ENCODE measurements around the gene ZNHIT3.
"Not testable (repeated sequence)": the region's sequence is repeated elsewhere in the genome, so short reads cannot be mapped to it uniquely, and the experiment has no call there.

Gene ZNHIT3

DNA sequence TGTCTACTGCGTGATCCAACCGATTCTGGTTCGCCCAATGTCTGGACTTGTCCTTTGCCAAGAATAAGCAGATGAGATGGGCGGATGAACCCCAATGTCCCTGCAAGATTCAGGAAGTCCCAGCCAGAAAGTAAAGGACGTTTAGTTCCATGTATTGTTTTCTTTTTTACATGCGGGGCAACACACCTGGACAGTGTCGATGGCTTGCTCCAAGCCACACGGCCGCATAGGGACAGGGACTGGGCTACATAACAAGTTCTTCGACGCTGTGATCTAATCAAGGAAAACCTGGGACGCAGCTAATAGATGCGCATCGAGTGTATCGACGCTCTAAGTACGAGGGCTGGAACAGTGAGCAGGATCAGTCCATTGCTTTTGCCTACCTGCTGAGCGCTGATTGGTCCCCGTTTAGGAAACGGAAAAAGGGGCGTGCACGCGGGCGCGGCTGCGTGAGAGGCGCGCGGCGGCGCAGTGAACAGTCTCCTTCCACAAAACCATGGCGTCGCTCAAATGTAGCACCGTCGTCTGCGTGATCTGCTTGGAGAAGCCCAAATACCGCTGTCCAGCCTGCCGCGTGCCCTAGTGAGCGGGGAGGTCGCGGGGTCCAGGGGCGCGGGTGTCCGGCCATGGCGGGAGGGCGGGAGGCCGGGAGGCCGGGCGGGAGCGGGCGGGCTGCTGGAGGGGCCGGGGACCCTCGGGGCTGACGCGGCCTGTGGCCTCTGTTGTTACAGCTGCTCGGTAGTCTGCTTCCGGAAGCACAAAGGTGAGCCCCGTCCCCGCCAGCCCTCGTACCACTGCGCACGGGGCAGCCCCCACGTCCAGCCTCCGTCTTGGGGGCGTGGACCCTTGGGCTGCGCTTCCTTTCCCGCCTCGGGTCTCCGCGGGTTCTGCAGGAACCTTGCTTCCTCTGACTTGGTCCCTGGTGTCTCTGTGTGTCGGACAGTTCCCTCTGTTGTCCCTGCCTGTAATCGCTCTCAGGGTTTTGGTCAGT lies at the start of gene ZNHIT3:
Gene ZNHIT3 (plus strand): TSS at position 478 of the 991 bp plus-strand sequence. CDS start 19 bp downstream, at position 497.
- DNase-seq (ENCODE audit: low read depth), result peak; percentile 87

DNA sequence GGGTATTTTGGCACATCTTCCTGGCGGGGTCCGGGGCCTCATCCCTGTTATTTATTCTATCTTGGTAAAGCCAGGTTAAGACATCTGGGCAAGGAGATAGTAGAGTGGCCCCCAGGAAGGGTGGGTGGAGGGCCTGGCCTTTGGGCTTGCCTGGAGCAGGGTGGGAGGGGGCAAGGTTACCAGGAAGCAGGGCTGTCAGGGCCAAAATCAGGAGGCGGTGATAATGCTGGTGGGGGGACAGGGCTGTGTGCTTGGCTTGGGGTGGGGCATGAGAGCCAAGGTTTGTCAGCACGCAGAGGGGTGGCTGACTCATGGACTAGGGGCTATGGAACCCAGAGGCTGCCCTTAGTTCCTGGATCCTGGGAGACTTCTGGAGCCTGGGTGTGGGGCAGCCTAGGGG lies 44.7 kb upstream of the ZNHIT3 start:
- not testable (repeated sequence) for DNase-seq (ENCODE audit: low read depth)

DNA sequence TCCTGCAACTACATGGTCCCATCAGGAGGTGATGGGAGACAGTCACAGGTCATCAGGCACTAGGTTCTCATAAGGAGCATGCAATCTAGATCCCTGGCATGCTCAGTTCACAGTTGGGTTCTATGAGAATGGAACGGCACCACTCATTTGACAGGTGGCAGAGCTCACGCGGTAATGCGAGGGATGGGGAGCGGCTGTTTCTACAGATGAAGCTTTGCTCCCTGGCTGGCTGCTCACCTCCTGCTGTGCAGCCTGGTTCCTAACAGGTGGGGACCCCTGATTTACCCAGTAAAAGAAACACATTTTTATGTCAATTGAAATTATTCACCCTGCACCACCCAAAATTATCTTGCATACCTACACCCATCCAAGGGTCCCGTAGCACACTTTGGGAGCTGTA lies 42.7 kb upstream of the ZNHIT3 start:
- no peak for DNase-seq (ENCODE audit: low read depth)

DNA sequence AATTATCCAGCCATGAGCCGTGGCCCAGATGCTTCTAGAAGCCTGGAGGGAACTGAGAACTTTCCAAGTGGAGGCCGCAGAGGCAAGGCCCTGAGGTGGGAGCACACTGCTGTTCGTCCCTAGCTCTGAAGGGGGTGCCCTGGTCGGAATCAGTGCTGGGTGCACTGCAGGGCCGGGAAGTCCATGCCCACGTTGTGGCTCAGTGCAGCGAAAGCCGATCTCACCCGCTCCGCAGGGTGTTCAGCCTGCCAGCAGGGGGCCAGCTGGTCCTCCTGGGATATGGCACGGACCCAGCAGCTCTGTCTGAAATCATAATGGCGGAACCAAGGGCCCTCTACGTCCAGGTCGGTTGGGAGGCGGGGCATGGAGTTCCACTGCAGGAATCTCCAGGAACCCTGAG lies 36.5 kb upstream of the ZNHIT3 start:
- DNase-seq (ENCODE audit: low read depth), result not testable (repeated sequence)

DNA sequence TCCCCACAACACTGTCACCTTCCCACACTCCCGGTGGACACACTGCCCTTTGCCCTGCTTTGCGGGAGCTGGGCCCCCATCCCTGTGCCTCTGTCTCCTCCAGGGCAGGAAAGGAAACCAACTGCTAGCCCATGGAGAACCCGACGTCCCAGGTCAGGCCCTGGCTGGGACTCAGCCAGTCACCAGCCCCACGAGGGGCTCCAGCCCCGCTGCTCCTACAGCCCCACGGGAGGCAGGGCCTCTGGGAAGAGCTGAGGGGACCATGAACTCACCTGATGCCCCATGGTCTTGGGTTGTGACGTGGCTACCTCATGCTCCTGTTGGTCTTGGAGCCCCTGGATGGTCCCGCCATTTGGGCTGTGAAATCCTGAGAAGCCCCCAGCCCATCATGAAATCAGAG lies 33.6 kb upstream of the ZNHIT3 start:
- DNase-seq (ENCODE audit: low read depth), result not testable (repeated sequence)

DNA sequence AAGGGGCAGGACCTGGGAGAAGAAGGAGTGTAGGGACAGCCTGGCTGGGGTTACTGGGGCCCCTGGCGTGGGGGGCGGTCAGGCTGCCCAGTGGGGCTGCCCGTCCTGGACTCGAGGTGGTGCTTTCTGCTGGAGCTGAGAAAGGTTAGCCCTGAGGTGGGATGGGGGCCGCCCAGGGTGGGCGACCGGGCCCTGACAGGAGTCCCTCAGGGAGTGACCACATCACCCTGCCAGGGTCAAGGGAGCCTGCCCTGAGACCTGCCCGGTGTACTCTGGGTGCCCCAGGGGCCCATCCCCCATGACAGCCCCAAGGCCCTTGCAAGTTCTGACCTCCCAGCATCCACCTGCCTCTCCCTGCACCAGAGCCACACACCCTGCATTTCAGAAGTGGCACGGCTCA lies 28.8 kb upstream of the ZNHIT3 start:
- not testable (repeated sequence) for DNase-seq (ENCODE audit: low read depth)

DNA sequence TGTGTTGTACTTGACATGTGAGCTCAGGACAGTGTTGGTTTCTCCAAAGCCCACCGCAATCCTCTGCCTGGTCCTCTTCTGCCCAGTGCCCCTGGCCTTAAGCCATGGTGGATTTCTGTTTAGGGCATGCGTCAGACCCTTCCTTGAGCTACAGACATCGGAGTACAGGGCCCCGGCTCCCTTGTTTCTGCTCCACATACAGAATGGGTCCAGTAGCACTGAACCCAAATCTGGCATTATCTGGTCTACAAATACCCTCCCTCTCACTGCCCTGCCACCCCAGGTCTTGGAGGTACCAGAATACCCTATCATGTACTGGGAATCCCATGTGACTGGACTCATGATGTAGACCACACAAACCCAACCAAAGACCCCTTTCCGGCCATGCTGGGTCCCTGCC lies 27.4 kb upstream of the ZNHIT3 start:
- DNase-seq (ENCODE audit: low read depth), result no peak

DNA sequence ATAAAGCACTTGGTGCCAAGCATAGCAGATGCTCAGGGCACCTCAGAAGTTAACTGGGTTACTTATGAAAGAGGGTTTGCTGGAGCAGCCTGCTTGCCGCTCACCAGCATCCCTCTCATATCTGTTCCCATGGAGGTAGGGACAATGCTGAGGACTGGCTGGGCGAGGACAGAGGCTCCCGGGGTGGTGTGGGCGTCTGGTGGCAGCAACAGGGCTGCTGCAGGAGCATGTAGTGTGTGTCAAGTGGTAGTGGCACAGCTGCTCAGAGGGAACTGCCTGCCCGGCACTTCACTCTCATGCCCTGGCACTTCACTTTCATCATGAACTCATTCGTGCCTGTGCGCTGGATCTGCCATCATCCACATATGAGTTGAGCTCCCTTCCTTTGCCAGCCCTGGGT lies 26.9 kb upstream of the ZNHIT3 start:
- no peak for DNase-seq (ENCODE audit: low read depth)

DNA sequence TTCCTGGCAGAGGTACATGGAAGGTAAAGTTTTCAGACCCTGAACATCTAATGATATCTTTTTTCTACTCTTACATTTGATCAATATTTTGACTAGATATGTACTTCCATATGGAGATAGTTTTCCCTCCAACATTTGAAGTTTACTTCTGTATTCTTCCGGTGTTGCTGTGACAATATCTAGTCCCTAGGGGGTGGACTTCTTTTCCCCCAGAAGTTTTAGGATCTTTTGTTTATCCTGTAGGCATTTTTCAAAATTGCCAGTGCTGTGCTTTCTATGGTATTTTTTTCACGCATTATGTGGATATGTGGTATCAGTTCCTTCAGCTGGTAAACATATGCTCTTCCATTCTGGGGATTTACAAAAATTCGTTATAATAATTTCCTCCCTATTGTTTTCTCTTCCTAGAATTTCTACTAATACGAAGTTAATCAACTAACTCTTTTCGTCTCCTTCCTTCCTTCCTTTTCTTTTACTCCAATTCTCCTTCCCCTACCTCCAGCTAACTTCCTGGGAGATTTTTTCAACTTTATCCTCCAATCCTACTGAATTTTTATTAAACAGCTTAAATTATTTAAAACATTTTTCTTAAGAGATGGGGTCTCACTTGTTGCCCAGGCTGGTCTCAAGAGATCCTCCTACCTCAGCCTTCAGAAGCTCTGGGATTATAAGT lies 26.1 kb upstream of the ZNHIT3 start:
- DNase-seq (ENCODE audit: low read depth), result no peak

DNA sequence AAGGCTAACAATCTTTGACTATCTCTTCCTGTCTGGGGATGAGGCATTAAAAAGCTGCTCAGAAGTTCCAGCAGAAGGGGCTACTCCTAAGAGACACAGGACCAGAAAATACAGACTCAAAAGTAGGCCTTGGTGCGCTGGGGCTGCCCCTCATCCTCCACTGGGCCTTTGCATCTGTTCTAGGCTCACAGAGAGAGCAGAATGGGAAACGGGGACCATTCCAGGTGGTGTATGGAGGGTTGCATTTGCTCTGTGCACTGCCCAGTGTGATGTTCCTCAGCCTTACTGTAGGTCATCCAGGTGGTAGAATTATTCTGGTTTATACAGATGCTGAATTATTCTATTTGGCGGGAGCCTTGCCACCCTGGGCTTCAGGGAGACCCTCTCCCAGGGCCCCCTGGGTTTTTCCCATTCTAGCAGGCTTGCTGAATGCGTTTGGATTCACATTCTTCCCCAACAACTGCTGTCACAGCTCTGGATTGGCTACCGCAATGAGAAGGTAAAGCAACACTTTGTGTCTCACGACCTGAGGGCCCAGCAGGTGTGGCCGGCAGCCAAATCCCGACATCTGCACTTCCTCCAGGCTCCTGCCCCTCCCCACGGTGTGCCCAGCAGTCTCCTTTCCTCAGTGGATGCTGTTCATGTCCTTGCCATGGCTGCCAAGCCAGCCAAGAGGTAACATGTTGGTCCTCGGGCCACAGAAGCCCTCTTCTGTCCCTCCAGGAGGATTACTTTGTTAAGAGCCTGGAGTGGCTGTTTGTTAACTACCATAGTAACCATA lies 25.0 kb upstream of the ZNHIT3 start:
- DNase-seq (ENCODE audit: low read depth), result no peak

DNA sequence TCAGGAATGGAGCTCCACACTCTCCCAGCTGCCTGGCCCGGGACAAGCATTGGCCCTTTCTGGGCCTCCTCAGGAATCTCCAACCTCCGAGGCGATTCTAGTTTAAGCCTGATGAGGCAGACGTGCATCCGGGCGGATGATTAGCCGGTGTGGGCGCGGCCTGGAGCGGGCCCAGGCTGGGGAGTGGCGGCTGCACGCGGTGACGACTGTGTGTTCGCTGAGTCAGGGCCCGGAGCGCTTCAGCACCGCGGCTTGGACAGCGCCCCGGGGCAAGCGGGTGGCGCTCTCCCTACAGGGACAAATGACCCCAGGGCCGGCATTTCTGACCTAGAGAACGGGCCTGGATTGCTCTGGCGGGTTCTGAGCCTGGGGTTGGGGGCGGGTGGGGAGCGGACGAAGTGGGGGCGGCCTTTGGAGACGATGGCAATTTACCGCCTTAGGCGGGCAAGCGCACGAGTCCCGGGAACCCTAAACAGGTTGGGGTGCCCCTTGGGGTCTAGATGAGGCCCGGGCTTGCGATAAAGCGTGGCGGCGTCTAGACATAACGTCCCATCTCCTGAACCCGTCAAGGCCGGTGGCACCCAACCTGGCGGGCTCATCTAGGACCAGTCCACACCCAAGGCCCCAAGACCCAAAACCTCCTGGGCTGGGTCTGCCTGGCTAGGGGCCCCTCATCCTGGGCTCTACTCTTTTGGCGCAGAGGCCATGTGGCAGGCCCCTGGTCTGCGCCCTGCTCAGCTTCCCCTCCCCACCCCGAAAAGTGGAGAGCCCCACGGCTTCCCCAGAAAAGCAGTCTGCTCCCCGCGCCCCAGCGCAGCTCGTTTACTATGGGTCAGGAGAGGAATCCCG lies 22.3 kb upstream of the ZNHIT3 start:
- no peak for DNase-seq (ENCODE audit: low read depth)

DNA sequence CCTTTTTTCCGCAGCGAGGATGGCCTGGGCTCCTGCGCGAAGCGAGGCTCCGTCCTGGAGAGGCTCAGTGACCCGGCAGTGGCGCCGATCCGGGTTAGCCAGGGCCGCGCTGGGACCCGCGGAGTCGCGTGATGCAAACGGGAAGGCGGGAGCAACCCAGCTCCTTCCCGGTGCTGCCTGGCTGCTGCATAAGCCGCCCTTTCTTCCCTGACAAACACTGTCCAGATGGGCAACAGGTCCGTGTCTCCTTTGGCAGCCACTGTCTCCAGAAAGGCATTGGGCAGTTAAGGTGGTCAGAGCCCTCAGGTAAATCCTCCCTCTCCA lies 21.8 kb upstream of the ZNHIT3 start:
- DNase-seq (ENCODE audit: low read depth), result no peak

DNA sequence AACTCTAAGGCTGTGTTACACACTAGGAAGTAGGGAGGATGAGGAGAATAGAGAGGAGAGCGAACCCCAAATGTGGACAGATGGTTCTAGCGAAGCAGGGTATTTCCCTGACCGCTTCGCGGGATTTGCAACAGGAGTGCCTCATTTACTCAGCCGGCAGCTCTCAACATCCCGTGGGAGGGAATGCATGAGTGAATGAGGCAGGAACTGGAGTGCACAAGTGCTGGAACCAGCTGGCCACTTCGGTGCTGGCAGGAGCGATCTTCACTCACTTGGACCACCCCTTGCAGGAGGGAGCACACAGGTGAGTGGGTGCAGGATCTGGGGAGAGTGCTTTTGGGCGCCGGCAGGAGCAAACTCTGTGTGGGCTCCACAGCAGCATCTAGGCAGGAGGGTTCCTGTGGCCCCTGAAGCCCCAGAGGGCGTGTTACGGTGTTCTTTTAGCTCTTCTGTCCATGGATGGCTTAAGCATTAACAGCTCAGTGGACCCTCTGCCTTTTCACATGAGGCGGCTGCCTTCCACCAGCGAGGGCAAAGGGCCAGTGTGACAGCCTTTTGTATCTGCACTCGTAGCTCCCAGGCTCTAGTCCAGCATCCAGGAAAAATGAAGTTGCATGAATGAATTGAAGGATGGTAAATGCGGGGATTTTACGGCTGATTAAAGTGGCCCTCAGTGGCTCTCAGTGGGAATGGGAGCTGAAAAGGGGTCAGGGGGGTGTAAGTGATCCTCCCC lies 17.4 kb upstream of the ZNHIT3 start:
- DNase-seq (ENCODE audit: low read depth), result no peak

DNA sequence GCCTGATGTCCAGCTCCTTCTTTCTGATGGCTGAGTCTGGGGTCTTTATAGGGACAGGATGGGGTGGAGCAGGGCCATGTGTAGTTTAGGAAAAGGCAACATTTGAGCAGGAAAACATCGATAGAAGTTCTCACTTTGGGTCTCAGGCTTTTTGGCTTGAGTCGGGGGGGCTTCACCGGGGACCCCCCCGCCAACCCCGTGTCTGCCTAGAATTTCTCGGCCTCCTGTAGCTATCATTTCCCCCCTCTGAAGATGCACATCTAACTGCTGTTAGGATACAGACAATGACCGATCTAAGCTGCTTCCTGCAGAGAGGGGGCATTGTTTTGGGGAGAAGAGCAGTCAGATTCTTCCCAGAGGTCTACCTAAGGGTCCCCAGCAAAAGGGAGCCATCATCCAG lies 16.7 kb upstream of the ZNHIT3 start:
- no peak for DNase-seq (ENCODE audit: low read depth)

DNA sequence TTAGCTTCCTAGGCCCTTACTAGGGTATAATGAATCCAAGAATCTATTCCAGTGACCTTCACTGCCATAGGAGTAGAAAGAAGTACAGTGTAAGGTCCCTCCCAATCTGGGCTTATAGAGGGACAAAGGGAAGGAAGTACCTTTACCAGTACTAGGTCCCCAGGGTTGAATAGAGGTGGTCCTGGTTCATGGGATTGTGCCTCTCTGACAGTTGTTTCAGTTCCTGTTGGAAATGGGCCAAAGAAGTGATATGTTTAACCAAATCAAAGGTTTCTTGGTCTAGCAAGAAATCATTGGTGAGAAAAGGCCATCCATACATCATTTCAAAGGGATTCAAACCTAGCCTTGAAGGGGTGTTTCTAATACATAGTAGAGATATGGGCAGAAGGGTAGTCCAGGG lies 16.0 kb upstream of the ZNHIT3 start:
- no peak for DNase-seq (ENCODE audit: low read depth)

DNA sequence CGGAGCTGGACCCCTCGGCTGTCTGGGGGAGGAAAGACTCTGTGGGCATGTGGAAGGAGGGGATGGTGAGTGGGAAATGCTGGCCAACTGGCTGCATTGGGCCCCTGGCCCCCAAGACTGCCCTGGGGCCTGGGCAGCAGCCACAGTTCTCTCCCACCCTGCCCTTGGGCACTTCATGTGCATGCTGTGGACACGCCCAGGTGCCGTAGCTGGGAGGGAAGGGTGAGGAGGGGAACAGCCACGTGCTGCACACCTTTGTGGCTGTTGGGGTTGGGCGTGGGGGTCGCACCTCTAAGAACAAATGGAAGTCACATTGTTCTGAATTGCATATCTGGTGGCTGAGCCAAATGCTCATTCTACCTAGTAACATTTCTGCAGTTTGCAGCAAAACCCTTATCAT lies 11.9 kb upstream of the ZNHIT3 start:
- DNase-seq (ENCODE audit: low read depth), result no peak

DNA sequence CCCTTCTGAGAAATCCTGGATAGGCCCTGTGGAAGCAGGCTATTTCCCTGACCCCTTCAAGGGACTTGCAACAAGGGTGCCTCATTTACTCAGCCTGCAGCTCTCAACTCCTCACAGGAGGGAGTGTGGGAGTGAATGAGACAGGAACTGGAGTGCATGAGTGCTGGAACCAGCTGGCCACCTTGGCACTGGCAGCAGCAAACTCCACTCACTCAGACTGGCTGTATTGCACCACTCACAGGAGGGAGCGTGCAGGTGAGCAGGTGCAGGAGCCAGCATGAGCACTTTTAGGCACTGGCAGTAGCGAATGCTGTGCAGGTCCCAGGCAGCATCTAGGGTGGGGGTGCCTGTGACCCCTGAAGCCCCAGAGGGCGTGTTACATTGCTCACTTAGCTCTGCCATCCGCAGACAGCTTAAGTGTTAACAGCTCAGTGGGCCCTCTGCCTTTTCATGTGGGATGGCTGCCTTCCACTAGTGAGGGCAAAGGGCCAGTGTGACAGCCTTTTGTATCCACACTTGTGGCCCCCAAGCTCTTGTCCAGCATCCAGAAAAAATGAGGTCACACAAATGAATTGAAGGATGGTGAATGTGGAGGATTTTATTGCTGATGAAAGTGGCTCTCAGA lies 11.0 kb upstream of the ZNHIT3 start:
- DNase-seq (ENCODE audit: low read depth), result no peak

DNA sequence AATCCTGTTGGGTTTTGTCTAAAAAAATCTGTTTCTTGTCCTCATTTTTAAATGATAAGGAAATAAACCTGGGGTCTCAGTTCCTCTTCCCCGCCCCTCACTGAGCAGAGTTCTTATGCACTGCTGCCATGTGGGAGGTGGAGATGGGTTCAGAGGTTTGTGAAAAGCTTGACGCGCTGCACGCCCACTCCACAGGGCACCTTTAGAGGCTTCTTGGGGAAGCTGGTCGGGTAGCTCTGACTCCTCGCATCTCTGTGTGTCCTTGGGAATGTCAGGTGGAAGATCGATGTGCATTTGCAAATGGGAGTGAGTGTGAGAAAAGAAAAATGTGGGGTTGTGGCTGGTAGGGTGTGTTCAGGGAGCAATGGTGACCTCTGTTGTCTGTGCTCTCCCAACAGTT lies 4.7 kb upstream of the ZNHIT3 start:
- no peak for DNase-seq (ENCODE audit: low read depth)

DNA sequence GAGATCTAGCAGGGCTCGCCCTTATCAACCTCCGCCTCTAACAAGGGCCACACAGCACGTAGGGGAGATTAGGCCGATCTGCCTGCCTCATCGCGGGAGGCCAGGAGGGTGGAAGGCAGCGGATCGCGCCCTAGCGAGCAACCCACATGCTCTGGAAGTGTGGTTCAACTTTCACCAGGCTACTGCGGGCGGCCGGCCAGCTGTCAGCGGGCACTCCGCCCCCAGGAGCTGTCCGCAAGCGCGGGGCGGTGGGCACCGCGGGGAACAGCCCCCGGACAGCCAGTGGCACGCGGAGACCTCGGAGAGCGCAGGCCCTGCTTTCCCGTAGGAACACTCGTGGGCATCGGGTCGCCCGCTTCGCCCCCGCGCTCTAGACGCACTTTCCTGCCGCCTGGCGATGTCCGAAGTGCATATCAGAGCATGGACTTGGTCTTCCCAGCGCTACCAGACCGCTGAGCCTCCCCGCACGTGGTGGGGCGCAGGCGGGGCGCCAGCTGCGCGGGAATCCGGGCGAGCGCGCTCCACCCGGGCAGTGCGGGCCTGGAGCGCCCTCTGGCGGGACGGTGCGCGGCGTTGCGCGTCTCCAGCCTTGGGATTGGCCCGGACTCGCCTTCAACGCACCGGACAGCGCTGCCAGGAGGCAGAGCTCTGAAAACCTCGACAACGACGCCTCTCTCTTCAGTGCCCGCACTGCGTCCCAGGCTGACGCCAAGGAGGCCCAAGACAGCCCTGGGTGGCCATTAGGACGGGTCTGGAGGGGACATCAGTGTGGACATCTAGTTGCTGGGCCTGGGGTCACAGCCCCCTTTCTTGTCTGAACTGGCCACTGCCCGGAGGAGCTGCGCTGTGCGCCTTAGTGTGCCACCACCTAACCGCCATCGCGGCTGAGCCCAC lies 3.6 kb upstream of the ZNHIT3 start:
- peak; percentile 57 for DNase-seq (ENCODE audit: low read depth)

Data from stimulated activated CD8-positive, alpha-beta memory T cell treated with anti-CD3 and anti-CD28 coated beads, Interleukin-12 subunit alpha, Interleukin-12 subunit beta, amount 100 ng/mL, for 1 hour (primary cell).